Muscle of arm (tissue), 12 donors: ENCODE measurements around the gene FAM204A. TPM values are rescaled to one million over a fixed set of nuclear protein-coding genes. Genes with fewer than 3 reads are reported as not detected.
A peak's percentile ranks its signal among the peaks of the same experiment; 100 is the strongest.

Experiments
- DNase-seq: peaks from one replicate; pipeline ENCODE4 v3.0.0-alpha.2; 2013
- polyA plus RNA-seq, 12 donors: library from polyadenylated mRNA; unstranded; fragments of 120-200 nt; gene quantifications; one replicate each; pipeline ENCODE4 v1.2.1, GENCODE V29; 2013; ENCODE audit not compliant: insufficient read length in 12 of 12

Gene FAM204A
- polyA plus RNA-seq, 12 donors: 32.7 to 56.3 (median 46.5) TPM; not detected in 1

- no peak for DNase-seq
Observed at GRCh38 chr10:118333871-118334270, 8.3 kb downstream of the FAM204A start.

- DNase-seq: no peak
Observed at GRCh38 chr10:118332948-118333710, 9.0 kb downstream of the FAM204A start.

- DNase-seq: no peak
Observed at GRCh38 chr10:118332236-118332635, 9.9 kb downstream of the FAM204A start.

- DNase-seq: no peak
Observed at GRCh38 chr10:118330295-118331076, 11.6 kb downstream of the FAM204A start.

- DNase-seq: no peak
Observed at GRCh38 chr10:118324140-118324539, 18.0 kb downstream of the FAM204A start.

- DNase-seq: no peak
Observed at GRCh38 chr10:118321724-118322575, 20.2 kb downstream of the FAM204A start.

GRCh38 chr10:118315629-118316028 lies 26.5 kb downstream of the FAM204A start:
- DNase-seq: no peak

GRCh38 chr10:118314882-118315281 lies 27.2 kb downstream of the FAM204A start:
- no peak for DNase-seq

- no peak for DNase-seq
Observed at GRCh38 chr10:118311505-118311904, 30.6 kb downstream of the FAM204A start.

GRCh38 chr10:118310822-118311221 lies 31.3 kb downstream of the FAM204A start:
- no peak for DNase-seq

GRCh38 chr10:118309911-118310310 lies 32.2 kb downstream of the FAM204A start:
- DNase-seq: no peak

GRCh38 chr10:118308664-118309063 lies 33.5 kb downstream of the FAM204A start:
- no peak for DNase-seq

GRCh38 chr10:118307859-118308258 lies 34.3 kb downstream of the FAM204A start:
- DNase-seq: no peak

GRCh38 chr10:118307220-118307619 lies 34.9 kb downstream of the FAM204A start:
- DNase-seq: peak; percentile 18

GRCh38 chr10:118305730-118306129 lies 36.4 kb downstream of the FAM204A start:
- DNase-seq: no peak

- DNase-seq: no peak
Observed at GRCh38 chr10:118304521-118304920, 37.6 kb downstream of the FAM204A start.

GRCh38 chr10:118301211-118301610 lies 40.9 kb downstream of the FAM204A start:
- DNase-seq: no peak

- no peak for DNase-seq
Observed at GRCh38 chr10:118300320-118300719, 41.8 kb downstream of the FAM204A start.

GRCh38 chr10:118298787-118299186 lies 43.3 kb downstream of the FAM204A start:
- DNase-seq: no peak

GRCh38 chr10:118291122-118291521 lies 51.0 kb downstream of the FAM204A start:
- DNase-seq: no peak

- DNase-seq: no peak
Observed at GRCh38 chr10:118290471-118290995, 51.6 kb downstream of the FAM204A start.
